Kidney glomerular epithelial cell (primary cell): ENCODE measurements around the gene IRGQ.
"Not testable (repeated sequence)": the region's sequence is repeated elsewhere in the genome, so short reads cannot be mapped to it uniquely, and the experiment has no call there.

Experiments
- DNase-seq: peaks from one replicate; lab custom pipeline; 2025; lab: John Stamatoyannopoulos, UW

IRGQ gene

DNA sequence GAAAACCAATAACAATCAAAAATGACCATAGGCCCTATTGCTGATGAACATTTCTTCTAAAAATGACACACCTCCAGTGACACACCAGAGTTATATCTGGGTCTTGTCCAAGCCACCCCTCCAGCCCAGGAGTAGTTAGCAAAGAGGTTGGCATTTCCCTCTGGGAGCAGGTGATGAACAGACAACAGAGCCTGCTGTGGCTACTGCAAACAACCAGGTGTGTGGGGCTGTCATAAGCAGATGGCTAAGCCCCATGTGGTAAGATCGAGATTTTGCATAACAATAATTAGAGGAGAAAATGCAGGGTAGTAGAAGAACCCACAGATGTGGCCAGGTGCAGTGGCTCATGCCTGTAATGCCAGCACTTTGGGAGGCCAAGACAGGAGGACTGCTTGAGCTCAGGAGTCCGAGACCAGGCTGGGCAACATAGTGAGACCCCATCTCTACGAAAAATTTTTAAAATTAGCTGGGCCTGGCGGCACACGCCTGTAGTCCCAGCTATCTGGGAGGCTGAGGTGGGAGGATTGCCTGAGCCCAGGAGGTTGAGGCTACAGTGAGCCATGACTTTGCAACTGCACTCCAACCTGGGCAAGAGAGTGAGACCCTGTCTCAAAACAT, 25.7 kb downstream of the IRGQ start:
- no peak for DNase-seq

DNA sequence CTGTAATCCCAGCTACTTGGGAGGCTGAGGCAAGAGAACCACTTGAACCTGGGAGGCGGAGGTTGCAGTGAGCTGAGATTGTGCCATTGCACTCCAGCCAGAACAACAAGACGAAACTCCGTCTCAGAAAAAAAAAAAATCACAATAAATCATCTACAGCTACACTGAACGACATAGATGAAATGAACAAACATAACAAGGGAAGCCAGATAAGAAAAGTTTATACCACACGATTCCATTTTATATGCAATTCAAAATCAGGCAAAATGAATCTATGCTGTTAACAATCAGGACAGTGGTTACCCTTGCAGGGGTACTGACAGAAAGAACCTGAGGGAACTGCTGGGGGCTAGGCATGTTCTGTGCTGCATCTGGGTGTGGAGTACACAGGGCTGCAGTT, 26.3 kb downstream of the IRGQ start:
- no peak for DNase-seq

DNA sequence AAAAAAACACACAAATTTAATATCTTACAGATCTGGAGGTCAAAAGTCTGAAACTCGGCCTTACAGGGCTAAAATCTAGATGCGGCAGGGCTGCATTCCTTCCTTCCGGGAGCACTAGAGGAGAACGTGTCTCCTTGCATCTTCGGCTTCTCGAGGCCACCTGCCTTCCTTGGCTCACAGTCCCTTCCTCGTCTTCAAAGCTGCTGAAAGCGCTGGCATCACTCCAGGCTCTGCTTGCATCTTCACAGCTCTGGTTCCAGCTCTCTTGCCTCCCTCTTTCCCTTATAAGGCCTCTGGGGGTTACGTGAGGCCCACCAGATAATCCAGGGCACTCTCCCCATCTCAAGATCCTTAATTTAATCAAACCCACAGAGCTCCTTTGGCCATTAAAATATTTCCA, 31.1 kb downstream of the IRGQ start:
- DNase-seq, result no peak

DNA sequence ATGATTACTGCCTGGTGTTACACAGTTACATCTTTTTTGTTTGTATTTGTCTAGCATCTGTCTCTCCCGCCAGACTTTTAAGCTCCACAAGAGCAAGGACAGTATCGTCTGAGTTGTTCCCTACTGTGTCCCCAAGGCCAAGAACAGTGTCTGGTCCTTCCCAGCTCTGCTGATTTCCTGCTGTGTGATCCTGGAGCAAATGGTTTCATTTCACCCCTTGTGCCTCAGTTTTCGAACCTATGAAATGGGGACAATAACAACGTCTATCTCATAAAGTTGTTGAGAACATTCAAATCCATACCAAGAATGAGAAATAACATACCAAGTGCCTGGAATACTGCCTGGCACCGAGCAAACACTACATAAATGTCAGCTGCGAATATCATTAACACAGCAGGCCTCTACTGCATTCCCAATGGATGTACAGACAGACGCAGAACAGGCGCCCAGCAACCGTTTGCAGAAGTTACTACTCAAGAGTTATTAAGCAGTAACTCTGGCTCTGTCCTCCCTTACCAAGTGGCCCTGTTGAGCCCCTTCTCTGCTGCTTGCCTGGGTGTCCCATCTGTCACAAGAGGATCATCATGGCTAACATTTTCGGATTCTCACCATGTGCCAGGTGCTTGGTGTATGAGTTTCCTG, 32.0 kb downstream of the IRGQ start:
- no peak for DNase-seq

DNA sequence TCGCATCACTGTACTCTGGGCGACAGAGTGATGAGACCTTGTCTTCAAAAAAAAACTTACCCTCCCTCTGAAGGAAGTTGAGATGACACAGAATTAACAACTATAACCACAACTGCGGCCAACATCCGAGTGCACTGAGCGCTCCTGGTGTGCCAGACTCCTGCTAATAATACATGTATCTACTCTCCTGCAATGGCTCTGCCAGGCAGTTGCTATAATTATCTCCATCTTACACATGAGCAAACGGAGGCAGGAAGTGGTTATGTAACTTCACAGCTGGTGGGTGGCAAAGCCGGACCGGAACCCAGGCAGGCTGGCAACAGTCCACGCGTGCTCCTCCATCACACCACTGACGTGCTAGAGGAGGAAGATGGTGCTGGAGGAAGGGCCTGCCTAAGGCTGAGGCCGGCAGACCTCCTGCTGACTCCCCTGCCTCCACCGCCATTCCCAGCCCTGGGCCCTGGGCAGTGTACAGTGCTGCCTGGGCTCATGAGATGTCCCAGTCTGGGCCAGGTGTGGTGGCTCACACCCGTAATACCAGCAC, 33.2 kb downstream of the IRGQ start:
- peak; percentile 43 for DNase-seq

DNA sequence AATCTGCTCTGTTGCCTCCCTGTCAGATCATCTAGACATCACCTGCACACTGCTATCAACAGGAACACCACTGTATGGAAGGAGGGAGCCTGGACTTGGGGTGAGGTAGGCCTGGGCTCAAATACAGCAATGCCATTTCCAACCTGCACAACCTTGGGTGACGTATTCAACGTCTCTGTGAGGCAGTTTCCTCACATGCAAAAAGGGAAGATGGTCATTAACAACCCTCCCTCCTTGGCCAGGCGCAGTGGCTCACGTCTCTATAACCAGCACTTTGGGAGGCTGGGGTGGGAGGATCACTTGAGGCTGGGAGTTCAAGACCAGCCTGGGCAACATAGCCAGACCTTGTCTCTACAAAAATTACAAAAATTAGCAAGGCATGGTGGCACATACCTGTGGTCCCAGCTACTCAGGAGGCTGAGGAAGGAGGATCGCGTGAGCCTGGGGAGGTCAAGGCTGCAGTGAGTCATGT, 33.7 kb downstream of the IRGQ start:
- no peak for DNase-seq

DNA sequence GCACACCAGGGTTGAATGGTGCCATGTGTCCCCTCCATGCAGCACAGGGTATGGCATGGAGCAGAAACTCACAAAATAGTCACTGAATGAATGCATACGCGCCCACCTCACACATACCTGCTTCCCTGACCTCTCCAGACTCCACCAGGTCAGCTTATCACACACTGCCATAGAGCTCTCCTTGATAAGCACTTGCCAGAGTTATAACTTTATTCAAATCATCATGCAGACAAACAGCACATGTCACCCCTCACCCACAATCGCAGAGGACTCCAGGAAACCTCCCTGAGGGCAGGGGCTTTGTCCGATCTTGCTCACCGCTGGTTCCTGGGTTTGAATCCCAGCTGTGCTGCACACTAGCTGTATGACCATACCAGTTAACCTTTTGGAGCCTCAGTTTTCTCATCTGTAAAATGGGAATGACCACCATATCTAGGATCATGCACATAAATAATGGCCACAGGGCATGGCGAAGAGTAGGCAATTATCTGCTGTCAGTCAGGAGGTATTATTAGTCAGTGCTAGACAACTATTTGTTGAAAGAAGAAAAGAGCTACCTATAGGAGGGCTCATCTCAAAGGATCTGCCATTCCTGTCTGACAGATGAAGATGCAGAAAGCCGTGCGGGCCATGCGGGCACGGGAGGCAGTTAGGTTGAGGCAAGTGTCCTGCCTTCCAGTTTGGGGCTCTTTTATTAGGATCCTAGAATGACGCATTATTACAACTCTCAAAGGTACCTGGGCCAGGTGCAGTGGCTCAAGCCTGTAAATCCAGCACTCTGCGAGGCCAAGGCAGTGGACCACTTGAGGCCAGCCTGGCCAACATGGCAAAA, 34.6 kb downstream of the IRGQ start:
- DNase-seq, result no peak

DNA sequence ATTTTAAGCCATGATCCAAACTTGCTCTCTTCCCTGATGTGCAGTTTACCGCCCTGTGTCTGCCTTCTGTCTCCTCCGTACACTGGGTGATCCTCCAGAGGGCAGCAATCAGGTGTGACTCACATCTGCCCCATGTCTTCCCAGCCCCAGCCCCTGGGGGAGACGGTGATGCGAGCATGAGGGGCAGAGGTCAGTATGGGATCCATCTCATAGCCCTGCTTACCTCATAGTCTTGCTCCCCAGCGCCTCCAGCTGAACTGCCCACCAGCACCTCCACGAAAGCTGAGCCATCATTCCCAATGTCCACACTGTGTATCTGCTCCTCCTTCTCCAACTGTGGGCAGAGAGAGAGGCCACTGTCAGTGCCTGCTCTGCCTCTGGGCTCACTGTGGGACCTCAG, 35.2 kb downstream of the IRGQ start:
- DNase-seq, result no peak

DNA sequence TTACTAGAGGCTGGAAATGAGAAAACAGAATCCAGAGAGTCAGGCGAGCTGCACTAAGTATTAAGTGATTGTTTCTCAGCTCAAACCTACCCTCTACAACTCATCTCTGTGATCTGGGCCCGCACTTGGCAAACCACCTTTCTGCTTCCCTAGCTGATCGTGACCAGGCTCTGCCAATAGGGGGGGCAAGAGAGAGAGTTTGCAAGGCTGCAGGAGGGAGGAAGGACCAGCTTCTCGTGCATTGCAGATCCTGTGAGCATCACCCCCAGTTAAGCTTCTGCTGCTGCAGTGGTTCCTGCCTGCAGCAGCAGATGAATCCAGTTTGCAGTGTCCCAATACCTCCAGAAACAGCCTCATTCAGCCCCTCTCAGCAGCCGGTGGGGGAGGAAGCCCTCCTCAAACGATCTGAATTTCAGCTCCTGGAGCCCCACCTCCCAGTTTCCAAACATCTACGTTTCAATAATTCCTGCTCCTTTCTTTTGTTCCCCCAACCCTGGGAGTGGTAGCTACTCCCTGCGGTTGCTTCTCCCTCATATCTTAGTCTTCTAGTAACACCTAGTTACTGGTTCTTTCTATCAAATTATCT, 40.7 kb downstream of the IRGQ start:
- peak; percentile 50 for DNase-seq

DNA sequence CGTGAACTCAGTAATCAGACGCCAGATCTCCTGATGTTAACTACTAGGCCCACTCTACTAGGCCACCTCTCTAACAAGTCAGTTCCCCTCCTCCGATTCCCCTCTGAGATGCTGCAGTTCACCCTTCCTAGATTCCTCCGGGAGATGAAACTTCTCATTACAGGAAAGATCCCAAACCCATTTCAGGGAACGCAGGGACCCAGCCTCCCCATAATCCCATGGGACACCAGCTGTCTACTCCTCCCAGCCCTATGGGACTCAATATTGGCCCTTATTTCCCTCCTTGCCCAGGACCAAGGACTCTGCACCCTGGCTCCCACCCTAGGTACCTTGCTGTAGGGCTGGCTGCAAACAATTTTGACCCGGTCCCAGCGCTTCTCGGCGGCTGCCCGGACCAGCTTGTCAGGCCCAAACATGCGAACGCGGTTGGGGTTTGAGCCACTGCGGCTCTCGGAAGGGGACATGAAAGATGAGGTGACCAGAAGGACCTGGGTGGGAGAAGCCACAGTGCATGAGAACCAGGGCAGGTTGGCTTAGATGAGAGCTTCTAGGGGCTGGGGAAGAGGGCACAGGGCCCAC, 41.5 kb downstream of the IRGQ start:
- DNase-seq, result no peak

DNA sequence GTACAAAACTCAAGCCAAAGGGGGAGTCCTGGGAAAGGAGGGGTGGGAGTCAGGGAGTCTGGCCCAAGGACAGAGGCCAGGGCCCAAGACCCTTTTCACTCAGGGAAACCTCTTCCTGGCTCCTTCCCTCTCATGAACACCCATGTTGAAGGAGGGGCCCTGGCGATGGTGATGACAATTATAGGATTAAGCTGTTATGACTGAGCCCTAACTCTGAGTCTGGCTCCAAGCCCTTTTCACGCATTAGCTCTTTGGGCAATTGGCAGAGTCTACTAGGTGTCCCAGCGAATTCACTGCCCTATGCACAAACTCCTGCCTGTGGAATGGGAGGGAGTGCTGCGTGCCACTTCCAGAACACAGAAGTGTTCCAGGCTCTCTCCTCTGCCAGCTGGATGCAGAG, 42.3 kb downstream of the IRGQ start:
- no peak for DNase-seq

DNA sequence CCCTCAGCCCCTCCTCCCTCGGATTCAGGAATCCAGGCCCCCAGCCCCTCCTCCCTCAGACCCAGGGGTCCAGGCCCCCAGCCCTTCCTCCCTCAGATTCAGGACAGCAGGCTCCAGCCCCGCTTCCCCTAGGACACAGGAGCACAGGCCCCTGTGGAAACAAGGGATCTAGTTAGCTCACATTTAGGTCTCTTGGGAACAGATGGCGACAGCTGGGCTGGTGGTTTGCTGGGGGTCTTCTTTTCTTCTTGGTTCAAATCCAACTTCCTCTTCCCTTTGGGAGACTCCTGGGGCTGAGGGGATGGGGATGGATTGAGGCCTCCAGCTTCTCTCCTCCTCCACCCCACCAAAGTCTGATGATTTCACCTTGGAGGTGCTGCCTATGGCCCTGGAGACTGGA, 43.3 kb downstream of the IRGQ start:
- no peak for DNase-seq

DNA sequence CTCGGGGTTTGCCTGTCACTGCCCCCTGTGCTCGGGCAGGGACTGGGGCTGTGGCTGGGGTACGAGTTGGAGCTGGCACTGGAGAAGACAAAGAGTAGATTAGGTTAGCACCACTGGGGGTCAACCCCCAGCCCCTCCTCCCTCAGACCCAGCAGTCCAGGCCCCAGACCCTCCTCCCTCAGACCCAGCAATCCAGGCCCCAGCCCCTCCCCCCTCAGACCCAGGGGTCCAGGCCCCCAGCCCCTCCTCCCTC, 43.8 kb downstream of the IRGQ start:
- no peak for DNase-seq

DNA sequence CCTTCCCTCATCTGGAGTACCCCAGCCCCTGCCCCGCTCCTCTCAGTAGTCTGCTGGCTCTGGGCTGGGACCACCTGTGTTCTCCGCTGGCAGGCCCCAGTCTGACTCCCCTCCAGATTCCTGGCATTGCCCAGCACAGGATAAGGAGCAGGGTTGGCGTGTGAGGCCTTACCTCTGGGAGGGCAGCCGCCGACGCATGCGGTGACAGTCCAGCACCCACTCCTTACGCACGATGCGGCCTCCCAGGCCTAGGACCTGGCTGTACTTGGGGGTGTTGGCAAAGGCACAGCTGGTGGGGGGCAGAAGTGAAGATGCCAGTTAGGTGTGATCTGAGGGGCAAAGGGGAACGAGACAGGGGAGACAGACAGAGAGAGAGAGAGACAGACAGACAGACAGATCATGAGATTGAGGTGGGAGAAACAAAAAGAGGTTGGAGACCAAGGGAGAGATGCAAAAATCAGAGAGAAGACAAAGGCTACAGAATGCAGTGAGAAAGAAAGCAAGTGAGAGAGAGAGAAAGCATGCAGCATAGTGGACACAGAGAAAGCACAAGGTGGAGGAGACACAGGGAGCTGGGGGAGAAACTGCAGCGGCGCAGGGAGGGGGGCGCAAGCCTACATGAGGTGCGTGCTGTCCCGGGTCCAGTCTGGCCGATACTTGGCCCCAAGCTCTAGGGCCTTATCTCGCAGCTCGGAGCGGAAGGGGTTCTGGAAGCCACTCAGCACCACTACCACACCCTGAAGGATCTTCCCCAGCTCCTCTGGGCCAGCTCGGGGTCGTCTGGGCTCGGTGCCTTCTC, 44.3 kb downstream of the IRGQ start:
- DNase-seq, result no peak

DNA sequence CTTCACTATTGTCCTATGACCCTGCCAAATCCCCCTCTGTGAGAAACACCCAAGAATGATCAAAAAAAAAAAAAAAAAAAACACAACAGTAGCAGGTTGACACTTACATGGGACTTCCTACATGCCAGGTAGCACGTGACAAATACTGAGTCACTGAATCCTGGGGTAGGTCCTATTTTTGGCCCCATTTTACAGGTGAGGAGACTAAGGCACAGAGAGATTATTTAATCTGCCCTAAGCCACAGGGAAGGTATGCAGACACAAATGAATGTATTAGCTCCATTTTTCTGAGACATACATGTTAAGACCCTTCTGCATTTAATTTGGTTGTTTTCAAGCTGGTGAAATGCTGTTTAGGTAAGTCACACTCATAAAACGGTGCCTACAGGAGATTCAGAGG, 47.2 kb downstream of the IRGQ start:
- no peak for DNase-seq

DNA sequence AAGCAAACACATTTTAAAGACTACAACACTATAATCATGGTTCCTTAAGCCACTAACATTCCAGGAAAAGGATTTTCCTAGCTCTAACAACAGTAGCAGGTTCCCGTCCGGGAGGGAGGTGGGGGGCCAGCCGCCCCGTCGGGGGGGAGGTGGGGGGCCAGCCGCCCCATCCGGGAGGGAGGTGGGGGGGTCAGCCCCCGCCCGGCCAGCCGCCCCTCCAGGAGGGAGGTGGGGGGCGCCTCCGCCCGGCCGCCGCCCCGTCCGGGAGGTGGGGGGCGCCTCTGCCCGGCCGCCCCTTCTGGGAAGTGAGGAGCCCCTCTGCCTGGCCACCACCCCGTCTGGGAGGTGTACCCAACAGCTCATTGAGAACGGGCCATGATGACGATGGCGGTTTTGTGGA, 48.0 kb downstream of the IRGQ start:
- not testable (repeated sequence) for DNase-seq

DNA sequence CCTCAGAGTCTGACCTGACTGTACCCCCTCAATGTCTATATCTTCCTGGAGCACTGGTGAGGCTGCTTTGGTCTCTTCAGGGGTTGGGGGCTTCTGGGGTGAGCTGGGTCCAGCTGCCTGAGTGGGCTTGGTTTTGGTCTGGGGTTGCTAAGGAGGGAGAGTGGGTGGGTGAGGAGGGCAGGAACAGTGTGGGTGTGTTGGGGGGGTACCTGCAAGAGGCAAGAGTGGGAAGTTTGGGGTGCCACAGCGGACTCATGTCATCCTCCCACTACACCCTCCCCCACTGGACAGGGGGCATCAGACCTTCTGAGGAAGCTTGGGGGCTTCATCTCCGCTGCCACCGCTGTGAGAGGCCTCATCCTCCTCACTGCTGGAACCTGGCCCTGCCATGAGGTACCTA, 49.4 kb downstream of the IRGQ start:
- no peak for DNase-seq

DNA sequence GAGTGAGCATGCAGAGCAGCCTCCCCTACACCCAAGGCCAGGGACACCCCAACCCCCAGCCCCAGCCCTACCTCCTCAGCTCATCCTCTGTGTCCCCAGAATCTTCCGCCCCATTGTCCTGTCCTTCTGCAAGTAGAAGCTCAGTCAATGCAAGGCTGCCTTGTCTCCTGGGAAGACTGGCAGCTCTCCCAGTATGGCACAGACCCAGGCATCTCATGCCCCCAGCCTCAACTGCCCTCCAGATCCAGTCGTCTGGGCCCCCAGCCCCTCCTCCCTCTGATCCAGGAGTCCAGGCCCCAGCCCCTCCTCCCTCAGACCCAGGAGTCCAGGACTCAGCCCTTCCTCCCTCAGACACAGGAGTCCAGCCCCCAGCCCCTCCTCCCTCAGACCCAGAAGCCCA, 50.0 kb downstream of the IRGQ start:
- DNase-seq, result no peak

DNA sequence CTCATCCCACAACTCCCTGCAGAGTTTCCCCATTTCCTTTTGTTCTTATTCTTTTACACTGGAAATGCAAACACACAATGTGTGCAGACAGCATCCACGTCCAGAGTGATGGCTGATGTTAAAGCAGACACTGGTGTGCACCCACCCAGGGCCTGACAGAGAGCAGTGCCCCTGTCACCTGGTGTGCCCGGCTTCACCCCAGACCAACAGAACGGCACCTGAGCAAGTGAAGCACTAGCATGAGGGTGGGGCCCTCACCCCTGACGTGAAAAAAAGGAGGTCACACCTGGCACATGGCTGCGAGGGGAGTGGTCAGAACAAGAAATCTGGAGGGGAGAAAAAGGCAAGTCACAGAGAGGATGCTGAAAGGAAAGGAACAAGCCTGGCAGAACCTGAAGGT, 50.7 kb downstream of the IRGQ start:
- no peak for DNase-seq

DNA sequence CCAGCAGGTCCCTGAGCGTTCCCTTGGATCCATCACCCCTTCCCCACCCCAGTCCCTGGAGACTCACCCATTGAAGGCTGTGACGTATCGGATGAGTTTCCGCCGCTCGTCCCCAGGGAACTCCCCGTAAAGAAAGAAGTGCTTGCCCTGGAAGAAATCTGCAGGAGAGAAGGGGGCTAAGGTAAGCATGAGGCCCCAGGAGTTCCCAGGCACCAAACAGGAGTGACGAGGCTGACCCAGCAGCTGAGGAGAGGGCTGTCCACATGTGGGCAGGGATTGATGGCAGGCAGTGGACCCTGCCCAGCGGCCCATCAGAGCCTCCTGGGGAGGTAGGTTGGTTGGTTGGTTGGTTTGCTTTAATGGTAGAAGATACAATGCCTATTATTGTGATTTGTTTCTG, 51.9 kb downstream of the IRGQ start:
- DNase-seq, result no peak

DNA sequence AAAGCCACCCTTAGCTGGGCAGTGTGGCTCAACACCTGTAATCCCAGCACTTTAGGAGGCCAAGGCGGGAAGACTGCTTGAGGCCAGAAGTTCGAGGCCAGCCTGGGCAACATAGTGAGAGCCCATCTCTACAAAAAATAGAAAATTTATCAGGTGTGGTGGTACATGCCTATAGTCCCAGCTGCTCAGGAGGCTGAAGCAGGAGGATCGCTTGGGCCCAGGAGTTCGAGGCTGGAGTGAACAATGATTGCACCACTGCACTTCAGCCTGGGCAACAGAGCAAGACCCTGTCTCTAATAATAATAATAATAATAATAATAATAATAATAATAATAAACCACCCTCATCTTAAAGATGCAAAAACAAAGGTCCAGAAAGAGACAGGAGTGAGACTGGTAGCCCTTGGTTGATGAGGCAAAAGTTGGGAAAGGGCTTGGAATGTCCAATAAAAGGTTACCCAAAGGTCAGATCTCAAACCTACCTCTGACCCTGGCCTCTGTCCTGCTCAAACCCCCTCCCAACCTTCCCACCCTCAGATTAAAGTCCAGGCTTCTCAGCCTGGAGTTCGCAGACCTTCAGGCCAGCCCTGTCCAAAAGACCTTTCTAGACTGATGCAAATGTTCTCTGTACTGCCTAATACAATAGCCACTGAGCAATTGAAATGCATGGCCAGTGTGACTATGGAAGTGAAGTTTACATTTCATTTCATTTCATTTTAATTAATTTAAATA, 53.8 kb downstream of the IRGQ start:
- no peak for DNase-seq
